ENCODE results near the gene NOTCH4.

The NOTCH4 gene

GRCh38 chr6:32171234-32171633 lies 52.6 kb downstream of the NOTCH4 start:
- no peak overlapping the region for H2AFZ ChIP-seq (ENCODE audit: low read length)
- no peaks in the 10 kb centered on the region for H3K9me2 ChIP-seq (replicated peaks; ENCODE audit: low read depth, low read length)
- H3F3A ChIP-seq (ENCODE audit: low read depth) = no peaks in the 10 kb centered on the region
- no peak overlapping the region for H3K4me3 ChIP-seq (ENCODE audit: low read length, poor library complexity, severe bottlenecking)
- TF ChIP-seq EZH2phosphoT487 (IDR thresholded peaks at IDR 0.05; ENCODE audit: borderline replicate concordance) = no peak
- H3K9ac ChIP-seq (ENCODE audit: low read depth, low read length, poor library complexity, severe bottlenecking) = no peak overlapping the region
- H3K4me2 ChIP-seq (ENCODE audit: low read depth, low read length, poor library complexity, severe bottlenecking) = no peak overlapping the region
- H4K20me1 ChIP-seq (ENCODE audit: insufficient read depth, low read length, poor library complexity, severe bottlenecking) = no peaks in the 10 kb centered on the region
- peaks cover 17% of the 10 kb centered on the region; the same call in 1 of the 2 replicates for H3K36me3 ChIP-seq (ENCODE audit: insufficient read depth, low read length)
- H3K27me3 ChIP-seq (ENCODE audit: insufficient read depth, low read length, poor library complexity, severe bottlenecking) = no peaks in the 10 kb centered on the region
- no peaks in the 10 kb centered on the region for H3K9me3 ChIP-seq (ENCODE audit: insufficient read depth, low read depth, low read length)
- peaks cover 27% of the 10 kb centered on the region for H3K4me1 ChIP-seq (ENCODE audit: insufficient read depth, low read length, poor library complexity, severe bottlenecking)
- peaks cover 26% of the 10 kb centered on the region for H3K79me2 ChIP-seq (ENCODE audit: insufficient read depth, low read length)

DNA sequence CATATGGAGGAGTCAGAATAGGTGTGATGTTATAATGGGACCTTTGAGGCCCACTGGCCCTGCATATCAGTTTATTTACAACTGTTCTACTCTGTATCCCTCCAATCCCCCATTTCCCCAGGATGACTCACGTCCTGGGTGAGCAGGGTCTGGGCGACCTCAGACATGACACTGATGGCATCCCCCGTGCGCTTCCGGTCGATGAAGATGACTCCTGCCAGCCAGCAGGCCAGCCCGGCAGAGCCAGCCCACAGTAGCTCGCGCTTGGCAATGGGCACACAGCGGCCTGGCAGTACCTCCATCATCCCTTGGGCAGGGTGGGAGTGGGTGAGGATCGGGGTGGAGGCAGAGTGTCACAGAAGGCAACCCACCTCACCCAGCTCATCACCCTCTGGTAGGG lies 53.6 kb downstream of the NOTCH4 start:
- peaks cover 21% of the 10 kb centered on the region for H3K4me1 ChIP-seq (ENCODE audit: insufficient read depth, low read length, poor library complexity, severe bottlenecking)

GRCh38 chr6:32168807-32169591 lies 54.9 kb downstream of the NOTCH4 start:
- Histone ChIP-seq H3K4me2 (ENCODE audit: low read depth, low read length, poor library complexity, severe bottlenecking) (no peak overlapping the region), H3K9ac (ENCODE audit: low read depth, low read length, poor library complexity, severe bottlenecking) (no peak overlapping the region), H3K9me3 (ENCODE audit: insufficient read depth, low read depth, low read length) (no peaks in the 10 kb centered on the region), H3K27me3 (ENCODE audit: insufficient read depth, low read length, poor library complexity, severe bottlenecking) (no peaks in the 10 kb centered on the region), H3K4me3 (ENCODE audit: low read length, poor library complexity, severe bottlenecking) (no peak overlapping the region), H3K4me1 (ENCODE audit: insufficient read depth, low read length, poor library complexity, severe bottlenecking) (peaks cover 10% of the 10 kb centered on the region), H3F3A (ENCODE audit: low read depth) (no peaks in the 10 kb centered on the region), H3K79me2 (ENCODE audit: insufficient read depth, low read length) (peaks cover 7% of the 10 kb centered on the region; the same call in 1 of the 2 replicates), H4K20me1 (ENCODE audit: insufficient read depth, low read length, poor library complexity, severe bottlenecking) (no peaks in the 10 kb centered on the region), H3K36me3 (ENCODE audit: insufficient read depth, low read length) (peaks cover 17% of the 10 kb centered on the region; the same call in 1 of the 2 replicates), H3K9me2 (replicated peaks; ENCODE audit: low read depth, low read length) (no peaks in the 10 kb centered on the region), H2AFZ (ENCODE audit: low read length) (no peak overlapping the region)
- TF ChIP-seq, protein P1, sequence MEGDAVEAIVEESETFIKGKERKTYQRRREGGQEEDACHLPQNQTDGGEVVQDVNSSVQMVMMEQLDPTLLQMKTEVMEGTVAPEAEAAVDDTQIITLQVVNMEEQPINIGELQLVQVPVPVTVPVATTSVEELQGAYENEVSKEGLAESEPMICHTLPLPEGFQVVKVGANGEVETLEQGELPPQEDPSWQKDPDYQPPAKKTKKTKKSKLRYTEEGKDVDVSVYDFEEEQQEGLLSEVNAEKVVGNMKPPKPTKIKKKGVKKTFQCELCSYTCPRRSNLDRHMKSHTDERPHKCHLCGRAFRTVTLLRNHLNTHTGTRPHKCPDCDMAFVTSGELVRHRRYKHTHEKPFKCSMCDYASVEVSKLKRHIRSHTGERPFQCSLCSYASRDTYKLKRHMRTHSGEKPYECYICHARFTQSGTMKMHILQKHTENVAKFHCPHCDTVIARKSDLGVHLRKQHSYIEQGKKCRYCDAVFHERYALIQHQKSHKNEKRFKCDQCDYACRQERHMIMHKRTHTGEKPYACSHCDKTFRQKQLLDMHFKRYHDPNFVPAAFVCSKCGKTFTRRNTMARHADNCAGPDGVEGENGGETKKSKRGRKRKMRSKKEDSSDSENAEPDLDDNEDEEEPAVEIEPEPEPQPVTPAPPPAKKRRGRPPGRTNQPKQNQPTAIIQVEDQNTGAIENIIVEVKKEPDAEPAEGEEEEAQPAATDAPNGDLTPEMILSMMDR (conservative IDR thresholded peaks at IDR 0.05; ENCODE audit: low read length) = no peak; the same call in 1 of the 2 replicates
- no peak for TF ChIP-seq EZH2phosphoT487 (IDR thresholded peaks at IDR 0.05; ENCODE audit: borderline replicate concordance)

More for the DNA sequence above, 53.6 kb downstream of the NOTCH4 start:
- Histone ChIP-seq H3K79me2 (ENCODE audit: insufficient read depth, low read length) (peaks cover 20% of the 10 kb centered on the region), H3K4me3 (ENCODE audit: low read length, poor library complexity, severe bottlenecking) (no peak overlapping the region), H3K27me3 (ENCODE audit: insufficient read depth, low read length, poor library complexity, severe bottlenecking) (no peaks in the 10 kb centered on the region), H3K9me2 (replicated peaks; ENCODE audit: low read depth, low read length) (no peaks in the 10 kb centered on the region), H3K9me3 (ENCODE audit: insufficient read depth, low read depth, low read length) (no peaks in the 10 kb centered on the region), H3F3A (ENCODE audit: low read depth) (no peaks in the 10 kb centered on the region), H3K4me2 (ENCODE audit: low read depth, low read length, poor library complexity, severe bottlenecking) (no peak overlapping the region), H4K20me1 (ENCODE audit: insufficient read depth, low read length, poor library complexity, severe bottlenecking) (no peaks in the 10 kb centered on the region), H3K9ac (ENCODE audit: low read depth, low read length, poor library complexity, severe bottlenecking) (no peak overlapping the region), H2AFZ (ENCODE audit: low read length) (no peak overlapping the region), H3K36me3 (ENCODE audit: insufficient read depth, low read length) (peaks cover 17% of the 10 kb centered on the region; the same call in 1 of the 2 replicates)
- no peak for TF ChIP-seq EZH2phosphoT487 (IDR thresholded peaks at IDR 0.05; ENCODE audit: borderline replicate concordance)
- TF ChIP-seq, protein P1 (conservative IDR thresholded peaks at IDR 0.05; ENCODE audit: low read length) = no peak
